KMS-11 (cell line): ENCODE data around the gene NEDD9.

ENCODE experiments used
- H2AFZ ChIP-seq: fragments of 200-600 bp; sonication (generic); 2 replicates; pipeline ENCODE4 v1.6.1; 2016; ENCODE audit warnings: antibody characterized with exemption, mixed run types, low read depth
- H3K27ac ChIP-seq: fragments of 200-600 bp; sonication (generic); 2 replicates; pipeline ENCODE4 v1.6.1; 2016; ENCODE audit warnings: mild to moderate bottlenecking, mixed run types
- H3K27me3 ChIP-seq: fragments of 200-600 bp; sonication (generic); 2 replicates; pipeline ENCODE4 v1.6.1; 2017; ENCODE audit warnings: mild to moderate bottlenecking, low read depth, mixed run types, moderate library complexity; ENCODE audit not compliant: insufficient read depth
- H3K36me3 ChIP-seq: fragments of 200-600 bp; sonication (generic); 2 replicates; pipeline ENCODE4 v1.6.1; 2017; ENCODE audit warnings: mild to moderate bottlenecking, mixed run types; ENCODE audit not compliant: insufficient read depth
- H3K4me1 ChIP-seq: fragments of 200-600 bp; sonication (generic); 2 replicates; pipeline ENCODE4 v1.6.1; 2016; ENCODE audit warnings: mild to moderate bottlenecking, low read depth, mixed run types; ENCODE audit not compliant: poor library complexity, severe bottlenecking
- H3K4me2 ChIP-seq: fragments of 200-600 bp; sonication (generic); 2 replicates; pipeline ENCODE4 v1.7.0; 2016; ENCODE audit warnings: mild to moderate bottlenecking, mixed run types
- H3K4me3 ChIP-seq: fragments of 200-600 bp; sonication (generic); IDR thresholded peaks from 2 replicates; pipeline ENCODE4 v1.6.1; 2017; ENCODE audit warnings: low read depth, low read length, mixed read lengths; ENCODE audit not compliant: insufficient read depth
- H3K79me2 ChIP-seq: fragments of 200-600 bp; sonication (generic); 2 replicates; pipeline ENCODE4 v1.6.1; 2016; ENCODE audit warnings: low read depth, mixed run types; ENCODE audit not compliant: insufficient read depth
- H3K9ac ChIP-seq: fragments of 200-600 bp; sonication (generic); 2 replicates; pipeline ENCODE4 v1.6.1; 2016; ENCODE audit warnings: mild to moderate bottlenecking, mixed run types
- H4K20me1 ChIP-seq: fragments of 200-600 bp; sonication (generic); 2 replicates; pipeline ENCODE4 v1.6.1; 2016; ENCODE audit warnings: mild to moderate bottlenecking, mixed run types; ENCODE audit not compliant: insufficient read depth
- CTCF ChIP-seq: fragments of 200-600 bp; sonication (generic); conservative IDR thresholded peaks from 2 replicates; pipeline ENCODE4 v1.6.1; 2017; ENCODE audit warnings: low read depth, mild to moderate bottlenecking, antibody characterized with exemption, low read length, moderate library complexity, mixed read lengths

Gene NEDD9

DNA sequence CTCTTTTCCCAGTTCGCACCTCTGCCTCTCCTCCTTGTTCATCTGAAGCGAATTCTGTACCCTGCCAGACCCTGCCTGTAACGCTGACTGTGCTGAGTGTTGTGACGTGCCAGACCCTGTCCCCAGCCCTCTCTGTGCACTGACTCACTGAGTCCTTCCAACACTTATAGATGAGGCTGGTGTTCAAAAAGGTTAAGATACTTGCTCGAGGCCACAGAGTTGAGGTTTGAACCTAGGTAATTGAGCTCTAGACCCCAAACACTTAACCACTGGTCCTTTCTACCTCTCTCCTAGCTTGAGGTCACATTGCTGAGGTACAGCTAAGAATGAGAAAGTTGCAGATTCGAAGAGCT lies 45.7 kb upstream of the NEDD9 start:
- Histone ChIP-seq H3K36me3 (no peaks in the 10 kb centered on the region), H2AFZ (no peak overlapping the region), H3K4me2 (no peak overlapping the region), H3K4me1 (no peaks in the 10 kb centered on the region), H3K79me2 (no peaks in the 10 kb centered on the region), H3K9ac (no peak overlapping the region), H3K4me3 (no peak overlapping the region), H3K27ac (no peak overlapping the region), H4K20me1 (no peaks in the 10 kb centered on the region), H3K27me3 (no peaks in the 10 kb centered on the region)
- TF ChIP-seq CTCF = no peak

- no peak overlapping the region for H2AFZ ChIP-seq
These were observed 45.1 kb upstream of the NEDD9 start for GRCh38 chr6:11277275-11278206.

DNA sequence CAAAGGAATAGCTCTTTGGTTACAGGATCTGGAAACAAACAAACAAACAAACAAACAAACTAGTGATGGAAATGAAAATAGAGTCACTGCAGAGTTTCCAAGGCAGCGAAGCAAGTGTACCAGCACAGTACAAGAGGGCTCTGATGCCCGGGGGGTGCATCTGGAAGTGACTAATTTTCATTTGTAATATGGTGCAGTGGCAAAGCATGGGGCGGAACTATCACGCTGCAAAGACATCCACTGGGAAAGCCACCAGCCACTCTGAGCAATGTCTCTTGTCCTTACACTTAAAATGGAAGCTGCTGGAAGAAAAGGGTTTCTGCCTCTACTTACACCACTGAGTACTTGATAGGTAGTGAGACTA lies 44.4 kb upstream of the NEDD9 start:
- H3K4me2 ChIP-seq = no peak overlapping the region
- H3K4me3 ChIP-seq = no peak overlapping the region
- H3K4me1 ChIP-seq = no peaks in the 10 kb centered on the region
- H3K27ac ChIP-seq = no peak overlapping the region
- H3K27me3 ChIP-seq = no peaks in the 10 kb centered on the region
- H2AFZ ChIP-seq = no peak overlapping the region
- TF ChIP-seq CTCF = no peak
- H3K79me2 ChIP-seq = no peaks in the 10 kb centered on the region
- no peaks in the 10 kb centered on the region for H4K20me1 ChIP-seq
- H3K36me3 ChIP-seq = no peaks in the 10 kb centered on the region
- no peak overlapping the region for H3K9ac ChIP-seq

More at GRCh38 chr6:11277275-11278206, 45.1 kb upstream of the NEDD9 start:
- H3K27ac ChIP-seq = no peak overlapping the region
- H3K79me2 ChIP-seq = no peaks in the 10 kb centered on the region
- TF ChIP-seq CTCF = no peak
- H3K27me3 ChIP-seq = no peaks in the 10 kb centered on the region
- no peak overlapping the region for H3K9ac ChIP-seq
- H3K36me3 ChIP-seq = no peaks in the 10 kb centered on the region
- H3K4me1 ChIP-seq = no peaks in the 10 kb centered on the region
- no peaks in the 10 kb centered on the region for H4K20me1 ChIP-seq
- no peak overlapping the region for H3K4me2 ChIP-seq
- no peak overlapping the region for H3K4me3 ChIP-seq

DNA sequence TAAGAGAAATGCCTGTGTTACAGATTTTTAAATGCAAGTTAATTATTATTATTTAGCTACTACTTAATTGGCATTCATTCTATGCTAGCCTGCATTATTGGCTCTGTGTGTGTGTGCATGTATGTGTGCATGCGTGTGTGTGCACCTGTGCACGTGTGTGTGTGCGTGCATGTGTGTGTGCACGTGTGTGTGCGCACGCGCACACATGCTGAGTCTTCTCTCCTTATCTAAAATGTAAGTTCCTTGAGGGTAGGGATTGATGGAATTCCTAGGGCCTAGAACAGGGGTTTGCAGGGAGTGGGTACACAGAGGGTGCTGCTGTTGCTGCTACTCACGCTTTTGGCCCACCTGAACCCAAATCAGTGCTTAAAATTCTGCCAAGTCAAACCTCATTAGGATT lies 43.8 kb upstream of the NEDD9 start:
- no peak for TF ChIP-seq CTCF
- no peak overlapping the region for H3K27ac ChIP-seq
- no peaks in the 10 kb centered on the region for H3K27me3 ChIP-seq
- H3K4me2 ChIP-seq = no peak overlapping the region
- H2AFZ ChIP-seq = no peak overlapping the region
- H3K4me1 ChIP-seq = no peaks in the 10 kb centered on the region
- H3K4me3 ChIP-seq = no peak overlapping the region
- no peak overlapping the region for H3K9ac ChIP-seq
- H4K20me1 ChIP-seq = no peaks in the 10 kb centered on the region
- H3K36me3 ChIP-seq = no peaks in the 10 kb centered on the region
- H3K79me2 ChIP-seq = no peaks in the 10 kb centered on the region
